Amygdala (tissue), 56 donors: ENCODE results near the gene TBC1D22A.

Experiments
- DNase-seq, 56 donors: peaks; one replicate each; lab custom pipeline; 2025; lab: John Stamatoyannopoulos, UW

Gene TBC1D22A

DNA sequence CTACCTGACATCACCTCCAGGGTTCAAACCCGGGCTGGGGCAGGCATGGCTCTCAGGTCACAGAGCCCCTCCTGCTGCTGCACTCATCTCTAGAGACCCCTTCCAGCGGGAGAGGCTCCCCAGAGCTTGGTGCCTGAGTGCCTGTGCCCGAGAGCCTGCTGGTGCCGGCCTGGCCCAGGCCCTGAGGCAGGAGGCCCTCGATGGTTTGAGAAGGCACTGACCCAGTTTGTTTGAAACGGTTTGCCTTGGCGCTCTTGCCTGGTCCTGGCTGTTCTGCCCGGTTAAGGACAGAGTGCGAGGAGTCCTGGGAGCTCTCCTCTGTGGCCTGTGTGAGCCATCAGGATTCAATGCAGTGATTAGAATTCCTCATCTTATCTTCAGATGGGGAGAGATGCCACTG, 88.9 kb downstream of the TBC1D22A start:
- no peak for DNase-seq

- DNase-seq = no peak
Observed at GRCh38 chr22:46851941-46852340, 89.5 kb downstream of the TBC1D22A start.

DNA sequence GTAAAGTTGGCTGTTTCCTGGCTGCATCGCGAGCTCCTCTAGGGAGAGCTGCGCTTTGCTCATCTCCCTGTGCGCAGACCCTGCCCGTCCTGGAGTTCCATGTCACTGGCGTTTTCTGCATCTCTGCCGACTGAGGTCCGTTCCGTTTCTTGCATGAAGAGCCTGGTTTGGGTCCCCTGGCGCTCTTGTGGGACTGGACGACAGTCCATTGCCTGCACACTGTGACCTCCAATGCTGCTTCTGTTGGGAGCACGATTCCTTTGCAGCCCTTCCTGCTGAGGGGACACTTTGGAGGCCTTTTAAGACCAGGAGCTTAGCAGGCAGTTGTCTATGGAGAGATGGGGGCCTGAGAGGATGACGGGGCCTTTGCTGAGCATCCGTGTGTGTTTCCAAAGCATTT, 90.3 kb downstream of the TBC1D22A start:
- DNase-seq = no peak

DNA sequence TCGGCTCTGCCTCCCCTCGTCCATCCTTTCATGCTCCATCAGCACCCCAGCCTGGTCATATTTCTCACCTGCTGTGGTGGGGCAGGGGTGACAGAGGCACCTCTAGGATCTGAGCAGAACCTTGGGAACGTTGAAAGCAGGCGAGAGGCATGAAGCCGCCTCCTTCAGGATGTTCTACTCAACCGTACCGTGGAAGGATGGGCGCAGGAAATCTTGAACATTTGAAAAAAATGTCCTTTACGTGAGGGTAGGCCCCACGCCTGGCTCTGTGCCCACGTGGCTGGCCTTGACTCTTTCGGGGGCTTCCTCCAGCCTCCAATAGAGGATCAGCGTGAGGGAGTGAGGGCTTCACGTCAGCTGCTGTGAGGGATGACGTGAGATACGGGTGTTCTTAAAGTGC, 90.7 kb downstream of the TBC1D22A start:
- no peak for DNase-seq

- peak in 3 of 56 donors; percentile 26 to 31 (median 28) for DNase-seq
Observed at GRCh38 chr22:46854125-46854870, 91.8 kb downstream of the TBC1D22A start.

DNA sequence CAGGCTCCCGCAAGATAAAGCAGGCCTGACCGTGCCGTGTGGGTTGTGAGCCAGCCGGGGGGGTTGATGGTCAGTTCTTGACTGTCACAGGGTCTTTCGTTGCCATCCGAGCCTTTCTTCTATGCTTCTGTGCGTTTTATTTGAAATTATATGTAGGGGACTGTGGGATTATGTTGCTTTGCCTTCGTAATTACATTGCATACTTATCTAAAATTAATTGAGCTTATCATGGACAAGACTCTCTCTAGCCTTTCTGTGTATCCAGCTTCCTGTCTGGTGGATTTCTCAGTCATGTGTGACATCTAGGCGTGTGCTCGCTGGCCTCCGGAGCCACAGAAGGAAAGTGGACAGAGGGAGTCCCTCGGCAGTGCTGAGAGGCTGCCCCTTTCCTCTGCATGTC, 93.2 kb downstream of the TBC1D22A start:
- no peak for DNase-seq

DNA sequence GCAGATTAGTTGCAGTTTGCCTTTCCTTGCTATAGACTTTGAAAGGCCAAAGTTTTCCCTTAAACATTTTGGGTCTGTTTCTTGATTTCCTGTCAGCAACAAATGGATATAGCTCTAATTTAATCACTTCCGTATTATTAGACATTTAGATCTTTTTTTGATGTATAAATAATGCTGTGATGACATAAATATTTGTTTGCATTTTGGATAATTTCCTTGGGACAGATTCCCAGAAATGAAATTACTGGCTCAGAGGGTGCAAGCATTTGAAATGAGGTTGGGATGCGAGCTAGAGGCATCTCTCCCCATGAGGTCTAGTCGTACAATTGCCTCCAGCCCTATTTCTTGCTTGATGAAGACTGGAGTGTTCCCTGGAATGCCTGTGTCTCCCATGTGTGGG, 94.2 kb downstream of the TBC1D22A start:
- no peak for DNase-seq

DNA sequence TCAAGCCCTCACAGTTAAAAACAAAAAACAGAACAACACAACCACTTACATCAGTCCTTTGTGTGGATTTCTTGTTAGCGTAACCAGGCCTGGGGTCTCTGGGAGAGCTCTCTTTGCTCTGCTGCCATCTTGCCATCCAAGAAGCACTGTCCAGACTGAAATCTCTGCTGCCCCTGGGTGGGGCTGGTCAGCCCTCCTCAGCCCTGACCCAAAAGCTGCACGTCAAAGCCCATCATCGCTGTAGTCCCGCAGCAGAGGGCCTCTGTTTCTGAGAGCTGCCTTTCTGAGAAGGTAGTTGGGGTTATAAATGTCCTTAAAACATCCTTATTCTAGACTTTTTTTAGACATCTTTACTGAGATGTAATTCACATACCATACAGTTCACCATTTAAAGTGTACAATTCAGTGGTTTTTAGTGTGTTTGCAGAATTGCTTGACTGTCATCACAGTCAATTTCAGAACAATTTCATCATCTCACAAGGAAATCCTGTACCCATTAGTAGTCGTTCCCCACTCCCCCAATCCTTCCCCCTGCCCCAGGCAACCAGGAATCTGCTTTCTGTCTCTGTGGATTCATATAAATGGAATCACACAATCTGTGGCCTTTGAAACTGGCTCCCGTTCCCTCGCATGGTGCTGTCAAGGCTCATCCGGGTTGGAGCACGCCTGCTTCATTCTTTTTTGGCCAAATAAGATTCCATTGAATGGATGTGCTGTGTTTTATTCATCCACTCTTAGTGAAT, 94.9 kb downstream of the TBC1D22A start:
- DNase-seq = no peak

- no peak for DNase-seq
Observed at GRCh38 chr22:46857885-46858143, 95.4 kb downstream of the TBC1D22A start.

DNA sequence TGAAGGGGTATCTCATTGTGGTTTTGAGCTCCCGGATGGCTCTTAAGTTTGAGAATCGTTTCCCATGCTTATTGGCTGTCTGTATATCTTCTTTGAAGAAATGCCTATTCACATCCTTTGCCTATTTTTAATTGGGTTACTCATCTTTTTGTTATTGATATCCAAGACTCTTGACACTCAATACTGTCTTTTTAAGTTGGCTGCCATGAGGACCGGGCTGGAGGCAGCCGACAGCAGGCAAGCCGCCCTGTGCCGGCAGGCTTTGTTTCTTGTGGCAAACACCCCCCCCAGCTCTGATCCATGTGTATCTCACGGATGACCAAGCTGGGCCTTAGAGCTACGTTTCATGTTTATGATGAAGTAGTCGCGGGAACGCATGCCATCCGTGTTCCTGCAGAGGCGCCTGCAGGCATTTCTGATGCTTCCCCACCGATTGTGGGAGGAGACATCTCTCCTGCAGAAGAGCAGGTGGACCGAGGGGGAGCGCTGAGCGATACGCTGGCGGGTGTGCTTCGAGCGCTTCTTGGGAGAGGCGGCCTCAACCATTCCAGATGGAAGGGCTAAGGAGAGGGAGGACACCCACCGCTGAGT, 95.8 kb downstream of the TBC1D22A start:
- DNase-seq = no peak

DNA sequence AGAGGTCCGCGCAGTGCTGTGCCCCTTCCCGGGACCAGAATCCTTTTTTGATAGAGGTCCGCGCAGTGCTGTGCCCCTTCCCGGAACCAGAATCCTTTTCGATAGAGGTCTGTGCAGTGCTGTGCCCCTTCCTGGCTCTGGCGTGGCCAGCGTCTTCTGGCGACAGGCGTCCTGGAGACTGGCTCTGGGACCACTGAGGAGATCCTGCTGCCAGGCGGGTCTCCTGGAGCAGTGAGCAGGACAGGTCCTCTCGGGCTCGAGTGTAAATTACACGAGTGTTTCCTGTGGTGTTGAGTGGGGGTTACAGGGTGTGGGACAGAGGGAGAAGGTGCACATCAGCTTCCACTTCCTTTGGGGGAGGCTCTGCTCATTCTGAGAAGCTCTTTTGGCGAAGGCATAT, 98.1 kb downstream of the TBC1D22A start:
- no peak for DNase-seq

GRCh38 chr22:46861468-46862367, 99.3 kb downstream of the TBC1D22A start:
- DNase-seq = no peak

GRCh38 chr22:46862418-46863324, 100.2 kb downstream of the TBC1D22A start:
- no peak for DNase-seq

DNA sequence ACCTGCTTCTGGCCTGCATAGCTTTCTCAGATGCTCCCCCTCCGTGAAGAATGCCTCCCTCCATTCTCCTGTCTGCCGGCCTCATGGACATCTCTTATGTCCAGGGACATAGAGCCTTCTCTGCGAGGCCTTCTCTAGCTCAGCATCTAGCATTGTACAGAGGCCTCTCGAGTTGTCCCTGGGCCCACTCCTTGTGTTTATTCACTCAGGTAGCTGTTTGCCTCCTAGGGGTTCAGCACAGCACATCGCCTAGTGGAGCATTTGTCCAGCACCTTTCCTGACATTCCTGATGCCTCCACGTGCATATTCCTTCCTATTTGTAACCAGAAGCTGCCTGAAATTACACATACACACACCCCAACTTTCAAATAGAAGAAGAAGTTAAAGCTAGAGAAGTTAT, 101.3 kb downstream of the TBC1D22A start:
- no peak for DNase-seq

DNA sequence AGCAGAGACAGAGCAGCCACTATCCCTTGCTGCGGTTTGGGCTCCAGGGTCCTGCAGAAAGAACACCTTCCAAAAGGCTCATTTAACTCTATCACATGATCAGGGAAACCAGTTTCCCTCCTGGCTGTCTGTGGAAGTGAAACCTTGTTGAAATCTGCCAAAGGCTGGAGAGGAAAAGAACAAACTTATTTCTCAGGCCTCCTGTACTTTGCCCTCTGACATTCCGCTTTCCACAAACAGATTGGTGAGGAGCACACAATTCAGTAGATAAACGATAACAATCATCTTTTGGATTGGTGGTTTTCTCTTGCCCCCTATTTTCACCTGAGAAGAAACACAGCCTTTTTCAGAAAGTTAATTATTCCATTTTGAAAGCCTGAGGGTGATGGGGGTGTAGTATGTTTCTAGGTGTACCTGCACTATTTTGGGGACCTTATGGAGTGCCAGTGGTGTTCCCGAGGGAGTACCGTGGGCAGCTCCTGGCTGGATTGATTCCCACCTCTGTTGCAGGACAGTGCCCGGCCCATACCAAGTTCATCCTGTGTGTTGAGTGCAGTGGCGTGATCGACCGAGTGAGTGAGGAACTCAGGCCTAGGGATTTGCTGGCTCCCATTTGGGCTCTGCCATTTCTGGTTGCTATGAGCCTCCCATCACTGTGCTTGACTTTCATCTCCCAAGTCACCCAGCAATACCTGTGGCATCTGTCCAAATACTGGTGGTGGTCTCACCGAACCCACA, 102.0 kb downstream of the TBC1D22A start:
- DNase-seq = no peak

GRCh38 chr22:46865052-46865434, 102.6 kb downstream of the TBC1D22A start:
- DNase-seq = no peak

- DNase-seq = no peak
Observed at GRCh38 chr22:46865642-46866041, 103.2 kb downstream of the TBC1D22A start.

- no peak for DNase-seq
Observed at GRCh38 chr22:46866591-46866990, 104.1 kb downstream of the TBC1D22A start.

DNA sequence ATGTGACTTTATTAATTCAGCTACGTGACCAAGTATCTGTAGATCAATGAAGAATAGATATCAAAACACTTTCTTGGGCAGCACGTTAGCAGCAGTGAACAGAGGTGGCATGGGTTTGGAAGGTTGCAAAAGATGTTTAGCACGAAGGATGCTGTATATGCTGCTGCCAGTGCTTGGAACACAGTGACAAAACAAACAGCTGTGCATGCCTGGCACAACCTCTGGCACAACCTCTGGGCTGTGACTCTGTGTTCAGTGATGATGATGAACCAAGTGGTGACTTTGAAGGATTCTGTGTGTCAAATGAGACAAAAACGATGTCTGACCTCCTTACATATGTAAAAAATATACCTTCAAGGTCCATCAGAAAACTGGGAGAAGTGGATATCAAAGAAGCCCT, 104.7 kb downstream of the TBC1D22A start:
- DNase-seq = peak in 2 of 56 donors; percentile 14 to 42
